OCI-LY3 (cell line): Measurements from ENCODE around the gene ZNF606.

ENCODE experiments used
- H2AFZ ChIP-seq: fragments of 200-600, 300-600 bp; shearing (Covaris generic); 2 replicates; pipeline ENCODE4 v1.6.0; 2014; ENCODE audit warnings: antibody characterized with exemption, low read depth, low read length
- H3K27ac ChIP-seq: fragments of 200-600, 300-600 bp; sonication (generic); 2 replicates; pipeline ENCODE4 v1.5.1; 2014; ENCODE audit warnings: mild to moderate bottlenecking, low read length, moderate library complexity, mixed read lengths
- H3K27me3 ChIP-seq: fragments of 200-600, 300-600 bp; sonication (generic); 2 replicates; pipeline ENCODE4 v1.6.1; 2014; ENCODE audit warnings: low read depth, low read length, mixed read lengths
- H3K36me3 ChIP-seq: fragments of 200-600, 300-600 bp; sonication (generic); replicated peaks from 2 replicates; pipeline ENCODE3; 2014; ENCODE audit warnings: low read depth, low read length, mixed read lengths
- H3K4me1 ChIP-seq: fragments of 300-600, 200-600 bp; sonication (generic); 2 replicates; pipeline ENCODE4 v1.6.1; 2014; ENCODE audit warnings: low read length, mixed read lengths
- H3K4me2 ChIP-seq: fragments of 200-600, 300-600 bp; sonication (generic); 2 replicates; pipeline ENCODE4 v1.6.1; 2014; ENCODE audit warnings: low read length, mixed read lengths
- H3K4me3 ChIP-seq: fragments of 300-600, 200-600 bp; sonication (generic); 2 replicates; pipeline ENCODE4 v1.5.1; 2014; ENCODE audit warnings: antibody characterized with exemption, mild to moderate bottlenecking, low read length, moderate library complexity
- H3K79me2 ChIP-seq: fragments of 300-600, 200-600 bp; shearing (Covaris generic); 2 replicates; pipeline ENCODE4 v1.6.1; 2014; ENCODE audit warnings: mild to moderate bottlenecking, low read length, mixed read lengths
- H3K9ac ChIP-seq: fragments of 300-600, 200-600 bp; shearing (Covaris generic); 2 replicates; pipeline ENCODE4 v1.6.0; 2014; ENCODE audit warnings: mild to moderate bottlenecking, low read length, moderate library complexity
- H3K9me3 ChIP-seq: fragments of 200-600, 300-600 bp; shearing (Covaris generic); 2 replicates; pipeline ENCODE4 v1.6.1; 2014; ENCODE audit warnings: low read length, mixed read lengths; ENCODE audit not compliant: insufficient read depth
- H4K20me1 ChIP-seq: fragments of 200-600, 300-600 bp; sonication (generic); 2 replicates; pipeline ENCODE4 v1.6.1; 2016; ENCODE audit warnings: low read length, mixed read lengths; ENCODE audit not compliant: insufficient read depth
- CTCF ChIP-seq: fragments of 200-600, 300-600 bp; sonication (generic); IDR thresholded peaks from 2 replicates; pipeline ENCODE4 v1.5.1; 2014; ENCODE audit warnings: antibody characterized with exemption, low read length, low read depth
- EZH2phosphoT487 ChIP-seq: fragments of 200-600 bp; shearing (Covaris generic); IDR thresholded peaks from 2 replicates; pipeline ENCODE4 v1.6.1; 2018; ENCODE audit warnings: antibody characterized with exemption, mixed run types, low read depth

The ZNF606 gene

DNA sequence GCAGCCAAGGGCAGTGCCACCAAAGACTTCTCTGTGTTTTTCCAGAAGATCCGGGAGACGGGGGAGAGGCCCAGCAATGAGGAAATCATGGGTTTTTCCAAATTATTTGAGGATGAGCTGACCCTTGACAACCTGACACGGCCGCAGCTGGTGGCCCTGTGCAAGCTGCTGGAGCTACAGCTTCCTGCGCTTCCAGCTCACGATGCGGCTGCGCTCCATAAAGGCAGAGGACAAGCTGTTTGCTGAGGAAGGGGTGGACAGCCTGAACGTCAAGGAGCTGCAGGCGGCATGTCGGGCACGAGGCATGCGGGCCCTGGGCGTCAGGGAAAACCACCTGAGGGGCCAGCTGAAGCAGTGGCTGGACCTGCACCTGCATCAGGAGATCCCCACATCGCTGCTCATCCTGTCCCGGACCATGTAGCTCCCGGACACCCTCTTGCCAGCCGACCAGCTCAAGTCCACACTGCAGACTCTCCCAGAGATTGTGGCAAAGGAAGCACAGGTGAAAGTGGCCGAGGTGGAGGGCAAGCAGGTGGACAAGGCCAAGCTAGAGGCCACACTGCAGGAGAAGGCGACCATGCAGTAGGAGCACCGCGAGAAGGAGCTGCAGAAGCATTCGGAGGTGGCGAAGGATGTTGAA is 42.9 kb upstream of the ZNF606 start:
- Histone ChIP-seq H3K36me3 (no peaks in the 10 kb centered on the region), H3K27me3 (no peaks in the 10 kb centered on the region), H2AFZ (no peak overlapping the region), H3K4me3 (no peak overlapping the region), H3K4me1 (no peaks in the 10 kb centered on the region), H3K4me2 (no peak overlapping the region), H3K9ac (no peak overlapping the region), H3K79me2 (no peaks in the 10 kb centered on the region), H4K20me1 (no peaks in the 10 kb centered on the region), H3K27ac (no peak overlapping the region), H3K9me3 (peaks cover 19% of the 10 kb centered on the region; the same call in 1 of the 2 replicates)
- TF ChIP-seq EZH2phosphoT487 (no peak), CTCF (no peak)

GRCh38 chr19:58044886-58045285 is 42.3 kb upstream of the ZNF606 start:
- Histone ChIP-seq H3K4me3 (no peak overlapping the region), H3K4me1 (no peaks in the 10 kb centered on the region), H3K9ac (no peak overlapping the region), H3K9me3 (peaks cover 21% of the 10 kb centered on the region; the same call in 1 of the 2 replicates), H3K27me3 (no peaks in the 10 kb centered on the region), H3K4me2 (no peak overlapping the region), H3K79me2 (no peaks in the 10 kb centered on the region), H3K27ac (no peak overlapping the region), H4K20me1 (no peaks in the 10 kb centered on the region), H2AFZ (no peak overlapping the region), H3K36me3 (no peaks in the 10 kb centered on the region)
- TF ChIP-seq EZH2phosphoT487: no peak
- TF ChIP-seq CTCF: no peak

- Histone ChIP-seq H3K9ac (no peak overlapping the region), H3K4me3 (no peak overlapping the region), H4K20me1 (no peaks in the 10 kb centered on the region), H3K9me3 (peaks cover 21% of the 10 kb centered on the region; the same call in 1 of the 2 replicates), H3K4me2 (no peak overlapping the region), H3K27me3 (no peaks in the 10 kb centered on the region), H2AFZ (no peak overlapping the region), H3K36me3 (no peaks in the 10 kb centered on the region), H3K4me1 (no peaks in the 10 kb centered on the region), H3K79me2 (no peaks in the 10 kb centered on the region), H3K27ac (no peak overlapping the region)
- TF ChIP-seq EZH2phosphoT487: no peak
- no peak for TF ChIP-seq CTCF
These were observed 41.8 kb upstream of the ZNF606 start for GRCh38 chr19:58044391-58044790.

GRCh38 chr19:58042495-58043340 is 40.1 kb upstream of the ZNF606 start:
- H3K4me3 ChIP-seq: no peak overlapping the region
- H3K79me2 ChIP-seq: no peaks in the 10 kb centered on the region
- no peaks in the 10 kb centered on the region for H4K20me1 ChIP-seq
- H3K4me1 ChIP-seq: no peaks in the 10 kb centered on the region
- H3K27me3 ChIP-seq: no peaks in the 10 kb centered on the region
- H3K9me3 ChIP-seq: peaks cover 17% of the 10 kb centered on the region; the same call in 1 of the 2 replicates
- H3K9ac ChIP-seq: no peak overlapping the region
- no peak overlapping the region for H2AFZ ChIP-seq
- no peak overlapping the region for H3K4me2 ChIP-seq
- no peak overlapping the region for H3K27ac ChIP-seq
- TF ChIP-seq EZH2phosphoT487: no peak
- TF ChIP-seq CTCF: no peak
- H3K36me3 ChIP-seq: no peaks in the 10 kb centered on the region
